Cardiac muscle cell (in vitro differentiated cells and primary cell): Measurements from ENCODE around the gene VCAM1. TPM values are rescaled to one million over a fixed set of nuclear protein-coding genes. Genes with fewer than 3 reads are reported as not detected.

Experiments used
- DNase-seq, 2 donors: peaks; one replicate each; pipeline versions ENCODE4 v3.0.0 to v3.0.0-alpha.2; 2010 to 2017; ENCODE audit warnings: low read depth in 1 of 2, low spot score in 1 of 2
- H3K27ac ChIP-seq: fragments of 200-600 bp; sonication (generic); 2 replicates; pipeline ENCODE4 v1.5.1; 2016
- H3K27me3 ChIP-seq: fragments of 200-600 bp; sonication (generic); 2 replicates; pipeline ENCODE4 v1.6.0; 2016; ENCODE audit warnings: control low read depth
- H3K36me3 ChIP-seq: fragments of 200-600 bp; sonication (generic); 2 replicates; pipeline ENCODE4 v1.5.1; 2016; ENCODE audit warnings: control low read depth
- H3K4me1 ChIP-seq: fragments of 200-600 bp; sonication (generic); 2 replicates; pipeline ENCODE4 v1.8.1; 2017; ENCODE audit warnings: low read depth, mild to moderate bottlenecking, mixed run types
- H3K4me3 ChIP-seq: fragments of 200-600 bp; sonication (generic); 2 replicates; pipeline ENCODE4 v1.5.1; 2016; ENCODE audit warnings: mild to moderate bottlenecking
- H3K9me3 ChIP-seq: fragments of 200-600 bp; sonication (generic); 2 replicates; pipeline ENCODE4 v1.5.1; 2017; ENCODE audit warnings: low read depth, mild to moderate bottlenecking, control low read depth
- CTCF ChIP-seq: IDR thresholded peaks from 2 replicates; pipeline ENCODE4 v1.5.1; 2012; ENCODE audit warnings: low read depth, mild to moderate bottlenecking, low read length
- polyA plus RNA-seq: library from polyadenylated mRNA; unstranded; fragments of >200 nt; fragmentation: Nextera tagmentation; extraction: Ambion mirVana; gene quantifications from 2 replicates; pipeline ENCODE4 v1.2.1, GENCODE V29; 2016
- total RNA-seq: library from RNA; depleted of rRNA; stranded (reverse); fragments of >200 nt; gene quantifications from 2 replicates; pipeline ENCODE4 v1.2.3, GENCODE V29; 2016

The VCAM1 gene
- total and polyA plus RNA-seq, 2 experiments from 2014 or later = 443 to 718 TPM

GRCh38 chr1:100718581-100718980 is 961 bp upstream of the VCAM1 start:
- no peak for DNase-seq
- H3K27me3 ChIP-seq = no peaks in the 10 kb centered on the region
- H3K4me3 ChIP-seq = peak overlapping the region; percentile 84
- TF ChIP-seq CTCF = no peak
- H3K36me3 ChIP-seq = peaks cover 15% of the 10 kb centered on the region
- H3K4me1 ChIP-seq = peaks cover 9% of the 10 kb centered on the region
- H3K27ac ChIP-seq = no peak overlapping the region
- H3K9me3 ChIP-seq = no peaks in the 10 kb centered on the region

GRCh38 chr1:100720101-100720500 is 559 bp downstream of the VCAM1 start:
- H3K4me1 ChIP-seq = peaks cover 17% of the 10 kb centered on the region
- TF ChIP-seq CTCF = no peak
- H3K27me3 ChIP-seq = no peaks in the 10 kb centered on the region
- H3K36me3 ChIP-seq = peaks cover 29% of the 10 kb centered on the region
- no peak for DNase-seq
- peak overlapping the region; percentile 84 for H3K4me3 ChIP-seq
- H3K27ac ChIP-seq = peak overlapping the region; percentile 59
- no peaks in the 10 kb centered on the region for H3K9me3 ChIP-seq

- Histone ChIP-seq H3K36me3 (peaks cover 35% of the 10 kb centered on the region), H3K4me1 (peaks cover 23% of the 10 kb centered on the region), H3K9me3 (no peaks in the 10 kb centered on the region), H3K4me3 (peak overlapping the region; percentile 84), H3K27me3 (no peaks in the 10 kb centered on the region), H3K27ac (peak overlapping the region; percentile 59)
- DNase-seq = no peak
- TF ChIP-seq CTCF = no peak
Observed at GRCh38 chr1:100720751-100721150, 1.2 kb downstream of the VCAM1 start.

- no peak for TF ChIP-seq CTCF
- Histone ChIP-seq H3K4me1 (peaks cover 30% of the 10 kb centered on the region), H3K9me3 (no peaks in the 10 kb centered on the region), H3K27ac (peak overlapping the region; percentile 48), H3K36me3 (peaks cover 44% of the 10 kb centered on the region), H3K27me3 (no peaks in the 10 kb centered on the region), H3K4me3 (peak overlapping the region; percentile 84)
- DNase-seq = peak; percentile 44 to 92
Observed at GRCh38 chr1:100721526-100722207, 2.1 kb downstream of the VCAM1 start.

- Histone ChIP-seq H3K27me3 (no peaks in the 10 kb centered on the region), H3K9me3 (no peaks in the 10 kb centered on the region), H3K4me1 (peaks cover 35% of the 10 kb centered on the region), H3K36me3 (peaks cover 50% of the 10 kb centered on the region), H3K27ac (no peak overlapping the region), H3K4me3 (peak overlapping the region; percentile 84)
- DNase-seq = no peak
- TF ChIP-seq CTCF = no peak
Observed at GRCh38 chr1:100722221-100722620, 2.7 kb downstream of the VCAM1 start.
